Measurements from ENCODE around the gene ATOSB. TPM values are rescaled to one million over a fixed set of nuclear protein-coding genes. Genes with fewer than 3 reads are reported as not detected.

The ATOSB gene
- total RNA-seq, 2 donors from 2014 or later: 2.3 to 6.6 TPM

DNA sequence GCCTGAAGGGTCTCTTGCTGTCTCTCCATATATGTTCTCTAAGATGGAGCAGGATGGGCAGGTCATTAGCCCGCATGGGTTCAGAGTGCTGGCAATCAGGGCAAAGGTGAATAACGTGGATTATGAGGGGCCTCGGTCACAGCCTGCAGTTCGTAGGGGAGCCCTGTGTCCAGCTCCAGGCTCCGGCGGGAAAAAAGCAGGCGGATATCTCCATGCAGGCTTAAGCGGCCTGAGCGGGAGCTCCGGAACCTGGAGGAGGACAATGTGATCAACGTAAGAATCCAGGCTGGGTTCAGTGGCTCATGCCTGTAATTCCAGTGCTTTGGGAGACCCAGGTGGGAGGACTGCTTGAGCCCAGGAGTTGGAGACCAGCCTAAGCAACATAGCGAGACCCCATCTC, 10.5 kb downstream of the ATOSB start:
- Histone ChIP-seq H3K27me3 (no peaks in the 10 kb centered on the region), H3K9me3 (no peaks in the 10 kb centered on the region), H3K27ac (no peak overlapping the region), H3K4me1 (peaks cover 26% of the 10 kb centered on the region), H3K4me3 (no peak overlapping the region), H3K36me3 (replicated peaks in 1 of 2; ENCODE audit: insufficient read depth in 1 of 2, low read depth in 2 of 2) (peaks cover 0 to 12% of the 10 kb centered on the region in 2 donors)
- TF ChIP-seq CTCF (IDR thresholded peaks at IDR 0.05) (no peak), POLR2A (IDR thresholded peaks at IDR 0.05) (no peak)
- no peak for ATAC-seq
- intact Hi-C loops (cut with DNase I): no loop called here
- no peak for DNase-seq
- WGBS, 2 donors: 85 to 95% methylated on average over 12 of the region's 12 CpGs

DNA sequence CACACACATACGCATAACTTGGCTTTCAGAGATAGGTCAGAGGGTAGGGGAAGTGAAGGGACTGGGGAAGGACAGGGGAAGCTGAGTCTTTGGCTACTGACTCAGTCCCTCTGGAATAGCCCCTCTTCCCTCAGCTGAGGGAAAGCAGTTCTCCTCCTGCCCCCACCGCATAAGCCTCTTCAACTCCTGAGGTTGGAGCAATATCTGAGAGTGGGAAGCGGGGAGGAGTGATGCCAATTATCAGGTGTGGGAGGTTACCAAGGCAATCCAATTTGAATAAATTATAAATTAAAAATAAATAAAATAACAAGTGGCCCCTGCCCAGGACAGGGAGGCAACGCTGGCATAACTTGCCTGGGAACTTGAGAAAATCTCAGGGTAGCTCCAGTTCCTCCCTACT, 11.1 kb downstream of the ATOSB start:
- intact Hi-C loops (cut with DNase I): no loop called here
- no peak for TF ChIP-seq CTCF (IDR thresholded peaks at IDR 0.05)
- no peak for TF ChIP-seq POLR2A (IDR thresholded peaks at IDR 0.05)
- H3K4me1 ChIP-seq: peaks cover 23% of the 10 kb centered on the region
- DNase-seq: no peak
- ATAC-seq: no peak
- no peak overlapping the region for H3K27ac ChIP-seq
- H3K27me3 ChIP-seq: no peaks in the 10 kb centered on the region
- WGBS, 2 donors: 79 to 85% methylated on average over 4 of the region's 4 CpGs
- H3K4me3 ChIP-seq: no peak overlapping the region
- H3K9me3 ChIP-seq: no peaks in the 10 kb centered on the region
- peaks cover 0 to 12% of the 10 kb centered on the region in 2 donors for H3K36me3 ChIP-seq (replicated peaks in 1 of 2; ENCODE audit: insufficient read depth in 1 of 2, low read depth in 2 of 2)

- 36 to 43% methylated on average over 5 of the region's 5 CpGs for WGBS, 2 donors
- H3K27me3 ChIP-seq: no peaks in the 10 kb centered on the region
- H3K36me3 ChIP-seq (replicated peaks in 1 of 2; ENCODE audit: insufficient read depth in 1 of 2, low read depth in 2 of 2): peaks cover 0 to 12% of the 10 kb centered on the region in 2 donors
- DNase-seq: no peak
- intact Hi-C loops (cut with DNase I): no loop called here
- no peak overlapping the region for H3K4me3 ChIP-seq
- H3K4me1 ChIP-seq: peaks cover 23% of the 10 kb centered on the region
- ATAC-seq: no peak
- peak overlapping the region; percentile 57 to 84 (median 72) for H3K27ac ChIP-seq
- H3K9me3 ChIP-seq: no peaks in the 10 kb centered on the region
- TF ChIP-seq POLR2A (IDR thresholded peaks at IDR 0.05) (no peak), CTCF (IDR thresholded peaks at IDR 0.05) (no peak)
Measured at GRCh38 chr9:35103660-35104191, 11.9 kb downstream of the ATOSB start.

GRCh38 chr9:35102769-35103659, 12.6 kb downstream of the ATOSB start, which contains the start of gene STOML2:
TSS of gene STOML2 (minus strand) at chr9:35103131. CDS start at chr9:35103094, 37 bp downstream.
- intact Hi-C loops (cut with DNase I): no loop called here
- ATAC-seq (peak; percentile 98), DNase-seq (peak; percentile 94 to 97 (median 95))
- H3K4me3 ChIP-seq: peak within 1 kb of the TSS; percentile 50 to 55
- TF ChIP-seq CTCF (IDR thresholded peaks at IDR 0.05) (peak in 2 of 7 experiments; percentile 16 to 19), POLR2A (IDR thresholded peaks at IDR 0.05) (peak; percentile 30 to 86 (median 81))
- peaks cover 23% of the 10 kb centered on the region for H3K4me1 ChIP-seq
- no peaks in the 10 kb centered on the region for H3K9me3 ChIP-seq
- H3K36me3 ChIP-seq (replicated peaks in 1 of 2; ENCODE audit: insufficient read depth in 1 of 2, low read depth in 2 of 2): peaks cover 0 to 12% of the 10 kb centered on the region in 2 donors
- 1 to 3% methylated on average over 19 to 57 of the region's 57 CpGs for WGBS, 2 donors
- H3K27me3 ChIP-seq: no peaks in the 10 kb centered on the region
- H3K27ac ChIP-seq: peak within 1 kb of the TSS; percentile 57 to 84 (median 72)
